ES-I3 (cell line): ENCODE results near the gene LRP3.

Experiments
- H3K36me3 ChIP-seq: 2 replicates; pipeline ENCODE4 v1.6.1; 2013; ENCODE audit warnings: mild to moderate bottlenecking, low read length, control low read depth, moderate library complexity; ENCODE audit not compliant: insufficient read depth
- H3K4me1 ChIP-seq: 2 replicates; pipeline ENCODE4 v1.6.1; 2013; ENCODE audit warnings: mild to moderate bottlenecking, control low read depth, low read length; ENCODE audit not compliant: insufficient read depth
- H3K9ac ChIP-seq: 2 replicates; pipeline ENCODE4 v1.6.1; 2013; ENCODE audit warnings: low read depth, mild to moderate bottlenecking, low read length, moderate library complexity
- H3K9me3 ChIP-seq: 2 replicates; pipeline ENCODE4 v1.6.1; 2013; ENCODE audit warnings: mild to moderate bottlenecking, low read length, moderate library complexity; ENCODE audit not compliant: control insufficient read depth, insufficient read depth

Gene LRP3

DNA sequence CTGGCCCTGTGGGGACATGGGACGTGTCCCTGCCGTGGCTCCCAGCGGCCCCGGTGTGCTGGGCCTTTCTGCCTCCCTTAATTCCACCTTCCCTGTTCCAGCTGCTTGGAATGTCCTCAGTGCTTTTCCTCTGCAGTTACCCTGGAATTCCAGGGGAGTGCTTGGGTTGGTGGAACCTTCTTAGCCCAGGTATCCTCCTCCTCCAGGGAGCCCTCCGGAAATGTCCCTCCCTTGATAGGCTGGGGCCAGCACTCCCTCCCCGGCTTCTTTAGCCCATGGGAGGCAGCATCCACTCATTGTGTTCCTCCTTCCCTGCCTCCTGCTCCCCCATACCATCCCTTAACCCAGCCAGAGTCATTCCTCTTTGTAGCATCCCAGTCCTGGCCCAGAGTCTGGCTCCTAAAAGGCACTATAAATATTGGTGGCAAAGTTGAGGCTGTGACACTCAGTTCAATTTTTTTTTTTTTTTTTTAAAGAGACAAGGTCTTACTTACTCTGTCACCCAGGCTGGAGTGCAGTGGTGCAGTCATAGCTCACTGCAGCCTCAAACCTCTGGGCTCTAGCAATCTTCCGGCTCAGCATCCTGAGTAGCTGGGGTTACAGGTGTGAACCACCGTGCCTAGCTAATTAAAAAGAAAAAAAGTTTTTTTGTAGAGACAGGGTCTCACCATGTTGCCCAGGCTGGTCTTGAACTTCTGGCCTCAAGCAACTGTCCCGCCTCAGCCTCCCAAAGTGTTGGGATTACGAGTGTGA is 45.3 kb downstream of the LRP3 start:
- Histone ChIP-seq H3K9ac (no peak overlapping the region), H3K4me1 (no peaks in the 10 kb centered on the region), H3K9me3 (no peaks in the 10 kb centered on the region), H3K36me3 (no peaks in the 10 kb centered on the region)

DNA sequence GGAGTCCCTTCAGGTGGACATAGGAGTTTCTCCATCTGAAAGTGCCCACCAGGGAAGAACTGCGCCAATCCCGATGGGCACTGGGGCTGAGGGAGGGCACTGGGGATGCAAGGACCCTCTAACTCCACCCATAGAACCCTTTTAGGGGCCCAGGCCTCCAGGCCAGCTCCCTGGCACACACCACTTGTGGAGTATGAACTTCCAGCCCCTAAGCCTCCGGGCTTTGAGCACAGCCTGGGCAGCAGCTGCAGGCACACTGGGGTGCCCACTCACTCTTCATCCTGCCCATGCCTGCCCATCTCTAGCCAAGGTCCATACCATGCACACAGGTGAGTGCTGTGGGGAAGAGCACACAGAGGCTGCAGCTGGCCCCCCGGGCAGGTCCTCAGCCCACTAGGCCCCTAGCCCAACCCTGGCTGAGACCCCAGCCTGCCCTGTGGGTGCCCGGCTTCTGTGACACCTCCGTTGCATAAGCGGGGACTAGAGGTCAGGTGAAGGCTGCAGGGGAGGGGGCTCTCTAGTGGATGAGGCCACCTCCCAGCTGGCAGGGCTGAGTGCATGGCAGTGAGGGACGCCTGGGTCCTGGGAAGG is 46.1 kb downstream of the LRP3 start:
- Histone ChIP-seq H3K9ac (no peak overlapping the region), H3K36me3 (no peaks in the 10 kb centered on the region), H3K9me3 (no peaks in the 10 kb centered on the region), H3K4me1 (no peaks in the 10 kb centered on the region)

DNA sequence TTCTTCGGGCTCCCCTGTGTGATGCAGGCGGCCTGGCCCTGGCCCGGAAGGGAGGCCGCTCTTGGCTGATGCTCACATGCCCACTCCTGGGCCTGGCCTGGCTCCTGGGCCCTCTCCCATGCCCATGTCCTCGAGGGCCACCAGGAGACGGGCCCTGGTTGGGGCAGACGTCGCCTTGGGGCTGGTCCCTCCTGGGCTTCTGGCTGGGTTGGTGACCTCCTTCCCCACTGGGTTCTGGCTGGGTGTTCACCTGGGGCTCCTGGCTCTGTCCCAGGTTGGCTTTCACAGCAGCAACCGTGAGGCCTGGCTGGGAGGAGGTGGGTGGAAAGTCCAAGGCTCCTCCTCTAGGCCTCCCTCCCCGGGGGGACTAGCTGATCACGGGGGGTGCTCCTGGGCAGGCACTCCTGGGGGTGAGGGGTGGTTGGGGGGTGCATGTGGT is 47.0 kb downstream of the LRP3 start:
- Histone ChIP-seq H3K9ac (no peak overlapping the region), H3K36me3 (no peaks in the 10 kb centered on the region), H3K9me3 (no peaks in the 10 kb centered on the region), H3K4me1 (no peaks in the 10 kb centered on the region)

- no peaks in the 10 kb centered on the region for H3K4me1 ChIP-seq
- H3K9ac ChIP-seq, result no peak overlapping the region
- no peaks in the 10 kb centered on the region for H3K9me3 ChIP-seq
- no peaks in the 10 kb centered on the region for H3K36me3 ChIP-seq
These were observed 47.5 kb downstream of the LRP3 start for GRCh38 chr19:33241530-33242101.

- no peaks in the 10 kb centered on the region for H3K9me3 ChIP-seq
- H3K4me1 ChIP-seq, result no peaks in the 10 kb centered on the region
- no peaks in the 10 kb centered on the region for H3K36me3 ChIP-seq
- H3K9ac ChIP-seq, result no peak overlapping the region
These were observed 48.0 kb downstream of the LRP3 start for GRCh38 chr19:33242131-33242530.

DNA sequence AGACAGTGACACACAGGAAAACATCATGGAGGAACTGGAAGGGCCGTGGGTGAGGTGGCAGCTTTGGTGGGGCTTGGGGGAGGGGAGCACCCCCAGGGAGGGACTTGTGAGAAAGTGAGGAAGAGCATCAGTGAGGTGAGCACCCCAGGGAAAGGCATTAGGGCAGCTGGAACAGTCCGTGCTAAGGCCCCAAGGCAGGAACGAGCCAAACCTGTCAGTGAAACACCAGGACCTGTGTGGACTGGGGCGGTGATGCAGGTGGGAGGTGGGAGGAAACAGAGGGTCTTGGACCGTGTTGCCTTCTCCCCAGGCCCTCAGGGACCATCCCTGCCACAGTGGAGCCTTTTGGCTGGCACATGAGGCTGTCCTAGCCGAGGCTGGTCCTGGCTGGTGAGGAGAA is 48.8 kb downstream of the LRP3 start:
- Histone ChIP-seq H3K9me3 (no peaks in the 10 kb centered on the region), H3K9ac (no peak overlapping the region), H3K36me3 (no peaks in the 10 kb centered on the region), H3K4me1 (no peaks in the 10 kb centered on the region)

DNA sequence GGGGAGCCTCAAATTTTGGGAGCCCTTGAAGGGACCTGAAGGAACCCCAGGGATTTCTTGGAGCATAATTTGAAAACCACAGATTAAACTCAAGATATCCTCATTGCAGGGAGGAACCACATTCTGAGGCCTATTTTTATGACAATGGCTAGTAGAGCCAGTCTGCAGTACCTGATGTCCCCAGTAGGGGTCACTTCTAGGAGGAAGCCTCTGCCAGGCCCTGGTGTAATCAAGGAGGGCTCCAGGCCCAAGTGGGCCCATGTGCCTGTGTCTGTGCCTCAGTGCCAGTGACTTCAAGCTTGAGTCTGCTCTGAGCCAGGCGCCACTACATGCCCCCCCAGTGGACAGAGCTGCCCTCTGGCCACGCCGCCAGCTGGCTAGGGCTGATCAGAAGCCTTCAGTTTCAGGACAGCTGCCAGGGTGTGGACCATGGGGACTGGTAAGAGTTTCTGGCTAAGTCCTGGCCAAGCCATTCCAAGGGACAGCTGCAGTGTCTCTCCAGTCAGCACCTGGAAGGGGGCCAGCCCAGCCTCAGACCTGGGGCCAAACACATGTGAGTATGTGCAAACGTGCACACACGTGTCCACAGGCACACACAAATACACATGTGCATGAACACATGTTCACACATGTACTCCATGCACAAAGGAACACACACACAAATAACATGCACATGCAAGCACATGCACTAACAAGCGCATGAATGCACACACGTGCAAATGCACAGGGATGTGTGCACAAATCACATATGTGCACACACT is 52.0 kb downstream of the LRP3 start:
- no peaks in the 10 kb centered on the region for H3K9me3 ChIP-seq
- H3K4me1 ChIP-seq, result no peaks in the 10 kb centered on the region; the same call in 1 of the 2 replicates
- no peaks in the 10 kb centered on the region for H3K36me3 ChIP-seq
- no peak overlapping the region for H3K9ac ChIP-seq

DNA sequence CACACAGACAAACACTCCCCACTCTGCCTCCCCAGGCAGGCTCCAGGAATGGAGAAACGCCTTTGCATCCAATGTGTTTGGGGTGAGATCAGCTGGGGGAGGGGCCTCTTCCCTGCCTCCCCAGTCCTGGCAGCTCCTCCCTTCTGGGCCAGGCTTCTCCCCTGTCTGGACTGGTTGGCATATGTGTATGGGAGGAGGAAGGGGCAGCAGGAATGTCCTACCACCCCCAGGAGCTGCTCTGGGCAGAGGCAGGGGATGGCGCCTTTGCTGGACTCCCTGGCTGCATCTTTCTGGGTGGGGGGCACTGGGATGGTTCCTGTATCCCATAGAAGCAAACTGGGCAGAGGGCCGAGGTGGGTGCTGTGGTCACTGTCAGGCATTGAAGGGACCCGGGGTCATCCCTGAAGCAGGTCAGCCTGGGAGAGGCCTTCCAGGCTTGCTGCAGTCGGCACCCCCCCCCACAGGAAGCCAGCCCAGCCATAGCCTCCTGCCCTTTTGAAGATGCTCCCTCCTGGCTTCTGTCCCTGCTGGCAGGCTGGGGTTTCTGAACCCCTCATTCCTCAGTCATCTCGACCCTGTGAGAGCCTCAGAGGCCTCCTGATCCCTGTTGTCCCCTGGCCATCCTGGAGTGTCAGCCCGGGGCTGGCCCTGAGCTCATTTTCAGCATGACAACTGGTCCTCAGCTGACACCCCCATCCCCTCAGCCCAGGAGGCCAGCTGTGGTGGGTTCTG is 52.7 kb downstream of the LRP3 start:
- H3K9me3 ChIP-seq, result no peaks in the 10 kb centered on the region
- H3K36me3 ChIP-seq, result no peaks in the 10 kb centered on the region
- no peak overlapping the region for H3K9ac ChIP-seq
- no peaks in the 10 kb centered on the region; the same call in 1 of the 2 replicates for H3K4me1 ChIP-seq

GRCh38 chr19:33247441-33247819 is 53.3 kb downstream of the LRP3 start:
- no peaks in the 10 kb centered on the region; the same call in 1 of the 2 replicates for H3K4me1 ChIP-seq
- no peaks in the 10 kb centered on the region for H3K36me3 ChIP-seq
- H3K9me3 ChIP-seq, result no peaks in the 10 kb centered on the region
- H3K9ac ChIP-seq, result no peak overlapping the region

DNA sequence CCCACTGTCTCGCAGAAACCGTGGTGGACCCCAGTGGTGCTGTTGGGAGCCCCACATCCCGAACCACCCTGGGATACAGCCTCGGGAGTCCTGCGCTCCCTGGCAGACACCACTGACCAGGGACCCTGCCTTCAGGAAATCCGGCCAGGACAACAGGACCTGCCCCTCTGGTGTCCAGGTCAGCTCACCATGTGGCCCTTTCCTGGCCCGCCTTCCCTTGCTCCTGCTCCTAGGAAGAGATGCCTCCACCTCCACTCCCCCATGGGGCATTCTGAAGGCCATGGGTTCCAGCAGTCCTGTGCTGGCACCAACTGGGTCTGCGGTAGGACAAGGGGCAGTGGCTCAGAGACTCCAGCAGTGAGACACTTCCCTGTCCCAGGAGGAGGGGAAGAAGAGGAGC is 54.0 kb downstream of the LRP3 start:
- Histone ChIP-seq H3K9me3 (no peaks in the 10 kb centered on the region), H3K9ac (no peak overlapping the region), H3K4me1 (no peaks in the 10 kb centered on the region; the same call in 1 of the 2 replicates)

DNA sequence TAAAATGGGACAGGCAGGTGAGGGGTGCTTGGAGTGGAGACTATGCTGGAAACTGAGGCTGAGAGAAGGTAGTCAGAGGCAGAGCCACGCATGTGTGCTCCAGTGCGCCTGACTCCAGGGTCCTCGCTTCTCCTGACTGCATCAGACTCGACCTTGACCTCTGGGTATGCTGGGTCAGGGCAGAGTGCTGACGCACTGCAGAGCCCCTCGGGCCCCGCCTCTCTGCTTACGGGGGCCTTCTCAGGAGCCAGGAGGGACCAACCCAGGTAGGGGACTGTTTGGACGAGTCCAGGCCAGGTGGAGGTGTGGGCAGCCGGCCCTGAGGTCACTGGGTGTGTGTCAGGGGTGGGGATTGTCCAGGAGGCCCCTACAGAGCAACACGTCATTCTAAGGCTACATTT is 54.4 kb downstream of the LRP3 start:
- Histone ChIP-seq H3K36me3 (no peaks in the 10 kb centered on the region), H3K9me3 (no peaks in the 10 kb centered on the region), H3K4me1 (no peaks in the 10 kb centered on the region; the same call in 1 of the 2 replicates), H3K9ac (no peak overlapping the region)

More for the DNA sequence above, 54.0 kb downstream of the LRP3 start:
- no peaks in the 10 kb centered on the region for H3K36me3 ChIP-seq

DNA sequence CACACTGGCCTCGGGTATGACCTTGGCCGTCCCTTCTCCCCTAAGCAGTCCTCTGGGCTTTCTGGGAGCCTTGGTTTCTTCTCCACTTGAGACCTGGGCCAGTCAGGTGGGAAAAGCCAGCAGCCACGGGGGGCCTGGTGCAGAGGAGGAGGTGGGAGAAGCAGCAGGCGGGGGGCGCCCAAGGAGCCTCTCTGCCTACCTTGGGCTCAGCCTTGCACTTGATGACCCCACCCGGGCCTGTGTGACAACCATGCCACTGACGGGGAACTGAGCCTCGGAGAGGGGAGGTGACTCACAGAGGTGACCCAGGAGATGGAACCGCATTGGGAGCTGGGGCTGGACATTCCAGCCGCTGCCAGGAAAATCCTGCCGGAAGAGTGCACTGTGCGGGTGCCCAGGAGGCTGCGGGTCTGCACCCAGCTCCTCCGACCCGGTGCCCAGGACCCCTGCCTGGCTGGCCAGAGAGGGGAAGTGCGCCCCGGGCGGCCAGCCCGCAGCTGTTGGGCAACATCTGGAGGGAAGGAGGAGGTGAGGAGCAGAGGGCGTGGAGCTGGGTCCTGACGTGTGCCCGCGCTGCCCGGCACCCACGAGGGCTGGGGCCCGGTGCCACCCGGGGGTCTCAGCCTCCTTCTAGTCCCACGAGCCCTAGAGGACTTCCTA is 55.0 kb downstream of the LRP3 start:
- H3K4me1 ChIP-seq, result no peaks in the 10 kb centered on the region; the same call in 1 of the 2 replicates
- no peak overlapping the region for H3K9ac ChIP-seq
- no peaks in the 10 kb centered on the region for H3K9me3 ChIP-seq
- H3K36me3 ChIP-seq, result no peaks in the 10 kb centered on the region

DNA sequence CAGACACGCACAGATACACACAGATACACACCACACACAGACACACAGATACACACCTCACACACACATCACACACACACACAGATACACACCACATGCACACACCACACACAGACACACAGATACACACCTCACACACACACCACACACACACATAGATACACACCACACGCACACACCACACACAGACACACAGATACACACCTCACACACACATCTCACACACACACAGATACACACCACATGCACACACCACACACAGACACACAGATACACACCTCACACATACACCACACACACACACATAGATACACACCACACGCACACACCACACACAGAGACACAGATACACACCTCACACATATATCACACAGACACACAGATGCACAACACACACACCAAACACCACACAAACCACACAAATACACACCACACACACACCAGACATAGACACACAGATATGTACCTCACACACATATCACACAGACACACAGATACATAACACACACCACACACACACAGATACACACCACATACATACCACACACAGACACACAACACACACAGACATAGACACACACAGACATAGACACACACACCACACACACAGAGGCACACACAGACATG is 55.7 kb downstream of the LRP3 start:
- Histone ChIP-seq H3K4me1 (no peaks in the 10 kb centered on the region; the same call in 1 of the 2 replicates), H3K9ac (no peak overlapping the region), H3K36me3 (no peaks in the 10 kb centered on the region), H3K9me3 (no peaks in the 10 kb centered on the region)
